Heart right ventricle (tissue), 16 donors: ENCODE measurements around the gene UGT2B11. TPM values are rescaled to one million over a fixed set of nuclear protein-coding genes. Genes with fewer than 3 reads are reported as not detected.
"Not testable (repeated sequence)": the region's sequence is repeated elsewhere in the genome, so short reads cannot be mapped to it uniquely, and the experiment has no call there.

Experiments
- ATAC-seq, 8 donors: fragments of 200-7000 bp; cut with Tn5 transposase; one replicate each; pipeline ENCODE4 v1.9.1; 2020; ENCODE audit warnings: mild to moderate bottlenecking in 8 of 8, moderate library complexity in 8 of 8, moderate number of reproducible peaks in 1 of 8
- DNase-seq, 2 donors: peaks; one replicate each; pipeline ENCODE4 v3.0.0-alpha.2; 2020
- H3K27ac ChIP-seq, 10 donors: fragments of 200-600 bp; sonication (generic) in 2 of 10; one replicate each; pipeline versions ENCODE4 v1.5.0 to v1.8.0; 2020 to 2022; ENCODE audit warnings: mild to moderate bottlenecking in 3 of 10
- H3K27me3 ChIP-seq, 7 donors: fragments of 200-600 bp; one replicate each; pipeline ENCODE4 v1.8.0; 2021 to 2022; ENCODE audit warnings: mild to moderate bottlenecking in 2 of 7
- H3K36me3 ChIP-seq, 9 donors: fragments of 200-600 bp; sonication (generic) in 1 of 9; one replicate each; pipeline versions ENCODE4 v1.5.0 to v1.8.0; 2020 to 2022; ENCODE audit warnings: mild to moderate bottlenecking in 2 of 9
- H3K4me1 ChIP-seq, 9 donors: fragments of 200-600 bp; sonication (generic) in 1 of 9; one replicate each; pipeline versions ENCODE4 v1.5.0 to v1.8.0; 2020 to 2022; ENCODE audit warnings: mild to moderate bottlenecking in 4 of 9
- H3K4me3 ChIP-seq, 10 donors: fragments of 200-600 bp; sonication (generic) in 2 of 10; one replicate each; pipeline versions ENCODE4 v1.5.0 to v1.8.0; 2020 to 2022; ENCODE audit warnings: mild to moderate bottlenecking in 7 of 10, moderate library complexity in 2 of 10
- H3K9me3 ChIP-seq, 11 donors: fragments of 200-600 bp in 10 of 11; sonication (generic) in 2 of 11; one replicate each; pipeline versions ENCODE4 v1.5.0 to v1.8.0; 2013 to 2022; ENCODE audit warnings: mild to moderate bottlenecking in 2 of 11, control low read depth in 1 of 11, moderate library complexity in 1 of 11
- WGBS, 2 donors: extraction: QIAGEN DNeasy Blood & Tissue Kit; methylation state at CpG; one replicate each; pipeline ENCODE4 v1.1.7; 2013; ENCODE audit warnings: inconsistent platforms in 1 of 2; 5-methylcytosine and 5-hydroxymethylcytosine counted together
- intact Hi-C, 10 donors: fragments of 100-400 bp; cut with DNase I; formaldehyde crosslinking; loops; one replicate each; pipeline versions ENCODE4 v1.11.1 to v1.14.2; 2022
- polyA plus RNA-seq, 2 donors: library from polyadenylated mRNA; stranded (reverse); fragments of 200-250 nt; gene quantifications; one replicate each; pipeline ENCODE4 v1.2.3, GENCODE V29; 2013
- total RNA-seq, 10 donors: library from RNA; stranded (reverse); fragmentation: NEBNext Ultra II Directional in 3 of 10; extraction: Animal tissue kit (Norgen Biotek cat#: 25700) in 3 of 10; gene quantifications; one replicate each; pipeline versions ENCODE4 v1.2.1 to v1.2.4, GENCODE V29; 2021 to 2023
- TF ChIP-seq, protein P1 (sequence below), 9 donors: fragments of 200-600 bp; sonication (generic) in 2 of 9; IDR thresholded peaks; one replicate each; pipeline versions ENCODE4 v1.5.0 to v1.8.0; 2021 to 2022; ENCODE audit warnings: antibody characterized with exemption in 9 of 9, mild to moderate bottlenecking in 5 of 9, moderate library complexity in 1 of 9
- donor health status: Arrhythmogenic right ventricular cardiomyopathy.
- donor health status: ischemic (EF 13 %, LVEDD 7.1; RV severe dilation, severe dysfunction).
- donor health status: healthy with polysubstance abuse.
- donor health status: DM: no; HTN: yes; CAD: no.
- donor health status: DM: no; HTN: no; CAD: no.
- donor health status: ischemic (EF 25% LVEDD 6.9; RV normal size, moderate dysfunction).
- donor health status: ischemic (EF 25% LVEDD 5.7; RV mildly dilated, moderate dysfunction).
- donor health status: healthy.
- donor health status: DM: yes; HTN: yes; CAD: no.
- donor health status: Ischemic cardiomyopathy.
- donor health status: ischemic (EF 35%, LVEDD 5.7; RV mildly dilated, moderate dysfunction).
- donor health status: nonischemic (EF 11% LVEDD 7.7; RV severe dilation, severe dysfunction).
- donor health status: DM: yes; HTN: yes; CAD: no.
- donor health status: PGD.
- donor health status: ischemic (EF 29% LVEDD 5.4; RV normal size, mild dysfunction).
- donor health status: nonischemic (EF 23%, LVEDD 6.1; RV moderate dilation, normal function).

Gene UGT2B11
- total and polyA plus RNA-seq, 12 donors, result not detected

- ATAC-seq (no peak), DNase-seq (no peak)
- Histone ChIP-seq H3K27ac (no peak overlapping the region), H3K27me3 (no peaks in the 10 kb centered on the region), H3K4me1 (no peaks in the 10 kb centered on the region), H3K36me3 (no peaks in the 10 kb centered on the region), H3K4me3 (no peak overlapping the region), H3K9me3 (no peaks in the 10 kb centered on the region)
- intact Hi-C loops, result no loop called here
- 74 to 96% methylated on average over 1 of the region's 1 CpG for WGBS, 2 donors
- TF ChIP-seq, protein P1, sequence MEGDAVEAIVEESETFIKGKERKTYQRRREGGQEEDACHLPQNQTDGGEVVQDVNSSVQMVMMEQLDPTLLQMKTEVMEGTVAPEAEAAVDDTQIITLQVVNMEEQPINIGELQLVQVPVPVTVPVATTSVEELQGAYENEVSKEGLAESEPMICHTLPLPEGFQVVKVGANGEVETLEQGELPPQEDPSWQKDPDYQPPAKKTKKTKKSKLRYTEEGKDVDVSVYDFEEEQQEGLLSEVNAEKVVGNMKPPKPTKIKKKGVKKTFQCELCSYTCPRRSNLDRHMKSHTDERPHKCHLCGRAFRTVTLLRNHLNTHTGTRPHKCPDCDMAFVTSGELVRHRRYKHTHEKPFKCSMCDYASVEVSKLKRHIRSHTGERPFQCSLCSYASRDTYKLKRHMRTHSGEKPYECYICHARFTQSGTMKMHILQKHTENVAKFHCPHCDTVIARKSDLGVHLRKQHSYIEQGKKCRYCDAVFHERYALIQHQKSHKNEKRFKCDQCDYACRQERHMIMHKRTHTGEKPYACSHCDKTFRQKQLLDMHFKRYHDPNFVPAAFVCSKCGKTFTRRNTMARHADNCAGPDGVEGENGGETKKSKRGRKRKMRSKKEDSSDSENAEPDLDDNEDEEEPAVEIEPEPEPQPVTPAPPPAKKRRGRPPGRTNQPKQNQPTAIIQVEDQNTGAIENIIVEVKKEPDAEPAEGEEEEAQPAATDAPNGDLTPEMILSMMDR (IDR thresholded peaks at IDR 0.05), result no peak
Observed at GRCh38 chr4:69210911-69211310, 3.6 kb downstream of the UGT2B11 start.

GRCh38 chr4:69198506-69198905 is 16.0 kb downstream of the UGT2B11 start:
- H3K27me3 ChIP-seq, H3K27ac ChIP-seq, H3K4me1 ChIP-seq, ATAC-seq, H3K36me3 ChIP-seq, DNase-seq, intact Hi-C loops, H3K4me3 ChIP-seq: not testable (repeated sequence)
- H3K9me3 ChIP-seq, result peaks cover 0 to 11% (median 0%) of the 10 kb centered on the region in 11 donors
- 78 to 81% methylated on average over 4 of the region's 4 CpGs for WGBS, 2 donors

DNA sequence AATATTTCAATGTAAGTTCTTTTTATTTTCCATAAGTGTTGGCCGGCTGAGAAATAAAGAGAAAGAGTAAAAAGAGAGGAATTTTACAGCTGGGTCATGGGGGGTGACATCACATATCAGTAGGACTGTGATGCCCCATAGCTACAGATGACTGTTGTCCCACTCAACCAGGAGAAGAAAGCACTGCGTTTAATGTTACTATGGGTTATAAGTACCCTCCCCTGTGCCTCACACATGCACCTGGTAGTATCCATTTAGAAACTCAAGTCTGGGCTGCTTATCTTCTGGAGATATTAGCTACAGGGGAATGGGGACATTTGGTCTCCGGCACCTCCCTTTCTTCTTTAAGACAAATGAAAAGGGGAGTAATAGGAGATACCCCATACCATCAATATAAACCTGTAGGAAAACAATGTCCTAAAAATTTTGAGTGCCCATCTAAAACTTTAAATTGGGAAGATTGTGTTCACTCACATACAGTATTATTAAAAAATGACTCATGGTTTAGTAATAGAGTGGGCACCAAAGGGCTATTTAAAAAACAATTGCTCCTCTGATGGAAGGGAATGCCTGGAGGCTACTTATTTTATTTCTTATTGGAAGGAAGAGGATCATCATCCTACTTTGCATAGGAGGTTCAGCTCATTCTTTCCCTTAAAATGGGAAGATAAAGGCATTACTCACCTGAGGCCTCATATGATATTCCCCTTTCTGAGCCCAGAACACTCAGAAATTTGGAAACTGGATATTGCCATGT is 18.2 kb downstream of the UGT2B11 start:
- no peak for ATAC-seq
- TF ChIP-seq, protein P1 (IDR thresholded peaks at IDR 0.05), result no peak

GRCh38 chr4:69194166-69194565 is 20.4 kb downstream of the UGT2B11 start:
- 90 to 91% methylated on average over 3 of the region's 3 CpGs for WGBS, 2 donors

More for the DNA sequence above, 18.2 kb downstream of the UGT2B11 start:
- DNase-seq, result no peak
- Histone ChIP-seq H3K27ac (no peak overlapping the region), H3K27me3 (no peaks in the 10 kb centered on the region), H3K4me1 (no peaks in the 10 kb centered on the region), H3K4me3 (no peak overlapping the region), H3K36me3 (no peaks in the 10 kb centered on the region), H3K9me3 (peaks cover 0 to 11% (median 0%) of the 10 kb centered on the region in 11 donors)
- WGBS, 2 donors, result 87 to 90% methylated on average over 3 of the region's 3 CpGs
- intact Hi-C loops, result no loop called here

GRCh38 chr4:69191905-69192304 is 22.6 kb downstream of the UGT2B11 start:
- H3K36me3 ChIP-seq, H3K9me3 ChIP-seq, H3K4me3 ChIP-seq, H3K27ac ChIP-seq, DNase-seq, H3K4me1 ChIP-seq, ATAC-seq, intact Hi-C loops, H3K27me3 ChIP-seq: not testable (repeated sequence)
- 67 to 84% methylated on average over 3 of the region's 3 CpGs for WGBS, 2 donors

More at GRCh38 chr4:69194166-69194565, 20.4 kb downstream of the UGT2B11 start:
- Histone ChIP-seq H3K27ac (no peak overlapping the region), H3K36me3 (no peaks in the 10 kb centered on the region), H3K4me1 (no peaks in the 10 kb centered on the region), H3K27me3 (no peaks in the 10 kb centered on the region), H3K9me3 (peaks cover 0 to 11% (median 0%) of the 10 kb centered on the region in 11 donors), H3K4me3 (no peak overlapping the region)
- DNase-seq (no peak), ATAC-seq (no peak)
- TF ChIP-seq, protein P1 (IDR thresholded peaks at IDR 0.05), result no peak
- intact Hi-C loops, result no loop called here

GRCh38 chr4:69190621-69191020 is 23.9 kb downstream of the UGT2B11 start:
- H3K4me1 ChIP-seq, H3K27ac ChIP-seq, H3K9me3 ChIP-seq, intact Hi-C loops, DNase-seq, H3K4me3 ChIP-seq, H3K36me3 ChIP-seq, ATAC-seq, H3K27me3 ChIP-seq: not testable (repeated sequence)
- 39 to 41% methylated on average over 1 of the region's 1 CpG for WGBS, 2 donors

- H3K27me3 ChIP-seq, H3K27ac ChIP-seq, H3K4me1 ChIP-seq, H3K9me3 ChIP-seq, H3K4me3 ChIP-seq, ATAC-seq, H3K36me3 ChIP-seq, DNase-seq, intact Hi-C loops: not testable (repeated sequence)
- WGBS, 2 donors, result 74 to 87% methylated on average over 6 of the region's 6 CpGs
Observed at GRCh38 chr4:69181519-69182169, 32.9 kb downstream of the UGT2B11 start.

DNA sequence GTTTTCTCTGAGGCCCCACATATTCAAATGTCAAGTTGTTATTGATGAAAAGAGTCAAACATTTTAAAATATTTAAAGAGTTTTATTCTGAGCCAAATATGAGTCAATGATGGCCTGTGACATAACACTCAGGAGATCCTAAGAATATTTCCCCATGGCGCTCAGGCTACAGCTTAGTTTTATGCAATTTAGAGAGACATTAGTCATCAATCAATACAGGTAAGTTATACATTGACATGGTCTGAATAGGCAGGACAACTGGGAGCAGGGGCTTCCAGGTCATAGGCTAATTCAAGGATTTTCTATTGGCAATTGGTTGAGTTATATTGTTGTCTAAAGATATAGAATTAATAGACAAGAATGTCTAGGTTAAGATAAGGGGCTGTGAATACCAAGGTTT is 34.7 kb downstream of the UGT2B11 start:
- intact Hi-C loops, H3K4me3 ChIP-seq, H3K4me1 ChIP-seq, ATAC-seq, H3K36me3 ChIP-seq, H3K27ac ChIP-seq, H3K27me3 ChIP-seq, DNase-seq, H3K9me3 ChIP-seq: not testable (repeated sequence)
- WGBS, 2 donors, result 80 to 82% methylated on average over 1 of the region's 1 CpG
